Bronchial epithelial cell (primary cell): ENCODE data around the gene PDK1. TPM values are rescaled to one million over a fixed set of nuclear protein-coding genes. Genes with fewer than 3 reads are reported as not detected.

Source experiments
- DNase-seq: peaks from one replicate; pipeline ENCODE4 v3.0.0-alpha.2; 2010; ENCODE audit warnings: low read depth
- FAIRE-seq: peaks from 2 replicates; lab custom pipeline; 2011; peaks lifted over from hg19 to GRCh38; lab: Jason Lieb, UNC
- H3K27me3 ChIP-seq: 2 replicates; pipeline ENCODE4 v1.5.1; 2011; ENCODE audit warnings: low read length; ENCODE audit not compliant: control insufficient read depth, insufficient read depth
- H3K36me3 ChIP-seq: 2 replicates; pipeline ENCODE4 v1.5.1; 2011; ENCODE audit warnings: low read length; ENCODE audit not compliant: control insufficient read depth, insufficient read depth
- H3K4me3 ChIP-seq: 2 replicates; pipeline ENCODE4 v1.5.1; 2011; ENCODE audit warnings: mild to moderate bottlenecking, low read depth, low read length, control low read depth
- total RNA-seq: library from RNA; depleted of rRNA; stranded (reverse); fragments of >200 nt; gene quantifications from 2 replicates; pipeline ENCODE4 v1.2.1, GENCODE V29; 2014
- TF ChIP-seq, protein P1 (sequence below): IDR thresholded peaks from 2 replicates; pipeline ENCODE4 v1.5.1; 2011; ENCODE audit warnings: mild to moderate bottlenecking, moderate library complexity, low read length, control low read depth, inconsistent platforms; ENCODE audit not compliant: insufficient read depth, severe bottlenecking

PDK1 gene
- total RNA-seq, 1 donor from 2014 or later = 18.4 TPM

DNA sequence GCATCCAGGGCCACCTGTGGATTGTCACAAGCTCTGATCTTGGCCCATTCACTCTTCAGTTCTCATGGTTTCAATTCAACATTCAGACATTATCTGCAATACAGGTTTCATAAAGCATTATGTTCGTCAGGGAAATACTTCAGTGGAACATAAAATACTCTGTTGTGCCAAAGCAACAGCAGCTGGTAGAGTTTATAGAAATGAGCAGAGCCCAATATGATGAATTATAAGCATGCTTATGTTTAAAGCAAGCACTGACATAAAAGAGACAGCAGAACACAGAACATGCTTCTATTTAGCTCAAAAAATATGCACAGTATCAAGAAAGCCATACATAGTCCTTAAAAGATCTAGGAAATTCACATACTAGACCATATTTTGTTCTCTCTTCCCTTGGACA, 71.3 kb downstream of the PDK1 start:
- Histone ChIP-seq H3K36me3 (peaks cover 2% of the 10 kb centered on the region), H3K4me3 (no peak overlapping the region), H3K27me3 (no peaks in the 10 kb centered on the region)
- DNase-seq = no peak
- TF ChIP-seq, protein P1, sequence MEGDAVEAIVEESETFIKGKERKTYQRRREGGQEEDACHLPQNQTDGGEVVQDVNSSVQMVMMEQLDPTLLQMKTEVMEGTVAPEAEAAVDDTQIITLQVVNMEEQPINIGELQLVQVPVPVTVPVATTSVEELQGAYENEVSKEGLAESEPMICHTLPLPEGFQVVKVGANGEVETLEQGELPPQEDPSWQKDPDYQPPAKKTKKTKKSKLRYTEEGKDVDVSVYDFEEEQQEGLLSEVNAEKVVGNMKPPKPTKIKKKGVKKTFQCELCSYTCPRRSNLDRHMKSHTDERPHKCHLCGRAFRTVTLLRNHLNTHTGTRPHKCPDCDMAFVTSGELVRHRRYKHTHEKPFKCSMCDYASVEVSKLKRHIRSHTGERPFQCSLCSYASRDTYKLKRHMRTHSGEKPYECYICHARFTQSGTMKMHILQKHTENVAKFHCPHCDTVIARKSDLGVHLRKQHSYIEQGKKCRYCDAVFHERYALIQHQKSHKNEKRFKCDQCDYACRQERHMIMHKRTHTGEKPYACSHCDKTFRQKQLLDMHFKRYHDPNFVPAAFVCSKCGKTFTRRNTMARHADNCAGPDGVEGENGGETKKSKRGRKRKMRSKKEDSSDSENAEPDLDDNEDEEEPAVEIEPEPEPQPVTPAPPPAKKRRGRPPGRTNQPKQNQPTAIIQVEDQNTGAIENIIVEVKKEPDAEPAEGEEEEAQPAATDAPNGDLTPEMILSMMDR = no peak
- no peak for FAIRE-seq

DNA sequence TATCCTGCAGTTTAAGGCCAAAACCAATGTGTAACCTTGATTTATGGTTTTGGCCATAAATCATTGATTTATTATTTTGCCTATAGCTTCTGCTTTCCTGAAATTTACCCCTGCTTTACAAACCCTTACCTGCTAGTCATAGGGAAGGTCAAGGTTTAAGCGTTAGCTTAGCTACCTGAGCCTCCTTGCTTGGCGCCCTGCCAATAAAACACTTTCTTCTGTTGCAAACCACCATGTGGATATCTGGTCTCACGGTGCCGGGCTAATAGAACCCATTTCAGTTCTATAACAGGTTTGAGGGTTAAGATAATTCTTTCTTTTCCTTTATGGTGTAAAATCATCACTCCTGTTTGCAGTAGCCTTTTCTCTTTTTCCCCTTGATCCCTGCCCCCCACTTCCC, 72.2 kb downstream of the PDK1 start:
- FAIRE-seq (no peak), DNase-seq (no peak)
- Histone ChIP-seq H3K36me3 (peaks cover 2% of the 10 kb centered on the region), H3K4me3 (no peak overlapping the region), H3K27me3 (no peaks in the 10 kb centered on the region)
- TF ChIP-seq, protein P1 = no peak

- DNase-seq (no peak), FAIRE-seq (no peak)
- TF ChIP-seq, protein P1 = no peak
- peaks cover 2% of the 10 kb centered on the region for H3K36me3 ChIP-seq
- no peak overlapping the region for H3K4me3 ChIP-seq
- H3K27me3 ChIP-seq = no peaks in the 10 kb centered on the region
Observed at GRCh38 chr2:172629586-172629985, 73.7 kb downstream of the PDK1 start.

- DNase-seq (no peak), FAIRE-seq (no peak)
- TF ChIP-seq, protein P1 = no peak
- peaks cover 2% of the 10 kb centered on the region for H3K36me3 ChIP-seq
- H3K4me3 ChIP-seq = no peak overlapping the region
- no peaks in the 10 kb centered on the region for H3K27me3 ChIP-seq
Observed at GRCh38 chr2:172630181-172630580, 74.3 kb downstream of the PDK1 start.

DNA sequence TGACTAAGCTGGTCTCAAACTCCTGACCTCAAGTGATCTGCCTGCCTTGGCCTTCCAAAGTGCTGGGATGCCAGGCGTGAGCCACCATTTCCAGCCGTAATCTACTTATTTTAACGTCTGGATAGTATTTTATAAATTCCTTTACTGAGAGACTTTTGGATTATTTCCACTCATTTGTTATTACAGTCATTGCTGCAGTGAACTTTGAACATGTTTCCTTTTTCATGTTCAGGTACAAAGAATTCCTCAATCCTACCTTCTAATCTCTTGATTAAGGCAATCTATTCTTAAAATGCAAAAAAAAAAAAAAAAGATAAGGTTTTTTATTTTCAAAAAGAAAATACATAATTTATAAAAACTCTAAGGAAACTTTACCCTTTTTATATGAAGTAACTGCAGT, 78.6 kb downstream of the PDK1 start:
- TF ChIP-seq, protein P1 = no peak
- no peak overlapping the region for H3K4me3 ChIP-seq
- FAIRE-seq = no peak
- no peak for DNase-seq
- no peaks in the 10 kb centered on the region for H3K27me3 ChIP-seq
- no peaks in the 10 kb centered on the region for H3K36me3 ChIP-seq

GRCh38 chr2:172635548-172635947, 79.7 kb downstream of the PDK1 start:
- no peaks in the 10 kb centered on the region for H3K27me3 ChIP-seq

More at GRCh38 chr2:172635548-172635947, 79.7 kb downstream of the PDK1 start:
- DNase-seq = no peak
- TF ChIP-seq, protein P1 = no peak
- FAIRE-seq = peak; percentile 58
- Histone ChIP-seq H3K4me3 (no peak overlapping the region), H3K36me3 (no peaks in the 10 kb centered on the region)
